Effector CD4-positive, alpha-beta T cell (primary cell): ENCODE measurements around the gene SCTR. TPM values are rescaled to one million over a fixed set of nuclear protein-coding genes. Genes with fewer than 3 reads are reported as not detected.

Source experiments
- DNase-seq: peaks from one replicate; pipeline ENCODE4 v3.0.0-alpha.2; 2020
- total RNA-seq: gene quantifications from one replicate; lab custom pipeline; 2026; lab: John Stamatoyannopoulos, UW

The SCTR gene
- not detected for total RNA-seq

GRCh38 chr2:119523952-119524694 is at the start of gene SCTR:
TSS of gene SCTR (minus strand) at chr2:119524483. CDS start at chr2:119524226, 257 bp downstream.
- no peak for DNase-seq

- DNase-seq: no peak
Observed at GRCh38 chr2:119567292-119567691, 43.0 kb upstream of the SCTR start.

- DNase-seq: no peak
Observed at GRCh38 chr2:119565481-119565880, 41.2 kb upstream of the SCTR start.

- no peak for DNase-seq
Observed at GRCh38 chr2:119553687-119554344, 29.5 kb upstream of the SCTR start.

- no peak for DNase-seq
Observed at GRCh38 chr2:119552902-119553301, 28.6 kb upstream of the SCTR start.

GRCh38 chr2:119550856-119551255 is 26.6 kb upstream of the SCTR start:
- no peak for DNase-seq

GRCh38 chr2:119550346-119550745 is 26.1 kb upstream of the SCTR start:
- no peak for DNase-seq

- DNase-seq: no peak
Observed at GRCh38 chr2:119549241-119549640, 25.0 kb upstream of the SCTR start.

GRCh38 chr2:119548516-119549120 is 24.3 kb upstream of the SCTR start:
- DNase-seq: no peak

- no peak for DNase-seq
Observed at GRCh38 chr2:119546447-119546767, 22.1 kb upstream of the SCTR start.

GRCh38 chr2:119545754-119546446 is 21.6 kb upstream of the SCTR start:
- no peak for DNase-seq

- no peak for DNase-seq
Observed at GRCh38 chr2:119544939-119545475, 20.7 kb upstream of the SCTR start.

GRCh38 chr2:119544075-119544938 is 20.0 kb upstream of the SCTR start, which contains the start of gene CFAP221:
TSS of gene CFAP221 (plus strand) at chr2:119544449. CDS start at chr2:119546132, 1,683 bp downstream.
- DNase-seq: no peak

- DNase-seq: no peak
Observed at GRCh38 chr2:119541476-119541875, 17.2 kb upstream of the SCTR start.

GRCh38 chr2:119537792-119538191 is 13.5 kb upstream of the SCTR start:
- DNase-seq: no peak

- DNase-seq: no peak
Observed at GRCh38 chr2:119536707-119537106, 12.4 kb upstream of the SCTR start.

GRCh38 chr2:119536211-119536610 is 11.9 kb upstream of the SCTR start:
- DNase-seq: no peak

GRCh38 chr2:119533560-119533959 is 9.3 kb upstream of the SCTR start:
- DNase-seq: no peak

GRCh38 chr2:119531292-119531691 is 7.0 kb upstream of the SCTR start:
- DNase-seq: no peak

- DNase-seq: no peak
Observed at GRCh38 chr2:119527999-119528398, 3.7 kb upstream of the SCTR start.

- no peak for DNase-seq
Observed at GRCh38 chr2:119525614-119526013, 1.3 kb upstream of the SCTR start.

- no peak for DNase-seq
Observed at GRCh38 chr2:119523383-119523951, 816 bp downstream of the SCTR start.
